ENCODE results near the gene TROAP.
"Not testable (repeated sequence)": the region's sequence is repeated elsewhere in the genome, so short reads cannot be mapped to it uniquely, and the experiment has no call there.

TROAP gene, protein sequence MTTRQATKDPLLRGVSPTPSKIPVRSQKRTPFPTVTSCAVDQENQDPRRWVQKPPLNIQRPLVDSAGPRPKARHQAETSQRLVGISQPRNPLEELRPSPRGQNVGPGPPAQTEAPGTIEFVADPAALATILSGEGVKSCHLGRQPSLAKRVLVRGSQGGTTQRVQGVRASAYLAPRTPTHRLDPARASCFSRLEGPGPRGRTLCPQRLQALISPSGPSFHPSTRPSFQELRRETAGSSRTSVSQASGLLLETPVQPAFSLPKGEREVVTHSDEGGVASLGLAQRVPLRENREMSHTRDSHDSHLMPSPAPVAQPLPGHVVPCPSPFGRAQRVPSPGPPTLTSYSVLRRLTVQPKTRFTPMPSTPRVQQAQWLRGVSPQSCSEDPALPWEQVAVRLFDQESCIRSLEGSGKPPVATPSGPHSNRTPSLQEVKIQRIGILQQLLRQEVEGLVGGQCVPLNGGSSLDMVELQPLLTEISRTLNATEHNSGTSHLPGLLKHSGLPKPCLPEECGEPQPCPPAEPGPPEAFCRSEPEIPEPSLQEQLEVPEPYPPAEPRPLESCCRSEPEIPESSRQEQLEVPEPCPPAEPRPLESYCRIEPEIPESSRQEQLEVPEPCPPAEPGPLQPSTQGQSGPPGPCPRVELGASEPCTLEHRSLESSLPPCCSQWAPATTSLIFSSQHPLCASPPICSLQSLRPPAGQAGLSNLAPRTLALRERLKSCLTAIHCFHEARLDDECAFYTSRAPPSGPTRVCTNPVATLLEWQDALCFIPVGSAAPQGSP

DNA sequence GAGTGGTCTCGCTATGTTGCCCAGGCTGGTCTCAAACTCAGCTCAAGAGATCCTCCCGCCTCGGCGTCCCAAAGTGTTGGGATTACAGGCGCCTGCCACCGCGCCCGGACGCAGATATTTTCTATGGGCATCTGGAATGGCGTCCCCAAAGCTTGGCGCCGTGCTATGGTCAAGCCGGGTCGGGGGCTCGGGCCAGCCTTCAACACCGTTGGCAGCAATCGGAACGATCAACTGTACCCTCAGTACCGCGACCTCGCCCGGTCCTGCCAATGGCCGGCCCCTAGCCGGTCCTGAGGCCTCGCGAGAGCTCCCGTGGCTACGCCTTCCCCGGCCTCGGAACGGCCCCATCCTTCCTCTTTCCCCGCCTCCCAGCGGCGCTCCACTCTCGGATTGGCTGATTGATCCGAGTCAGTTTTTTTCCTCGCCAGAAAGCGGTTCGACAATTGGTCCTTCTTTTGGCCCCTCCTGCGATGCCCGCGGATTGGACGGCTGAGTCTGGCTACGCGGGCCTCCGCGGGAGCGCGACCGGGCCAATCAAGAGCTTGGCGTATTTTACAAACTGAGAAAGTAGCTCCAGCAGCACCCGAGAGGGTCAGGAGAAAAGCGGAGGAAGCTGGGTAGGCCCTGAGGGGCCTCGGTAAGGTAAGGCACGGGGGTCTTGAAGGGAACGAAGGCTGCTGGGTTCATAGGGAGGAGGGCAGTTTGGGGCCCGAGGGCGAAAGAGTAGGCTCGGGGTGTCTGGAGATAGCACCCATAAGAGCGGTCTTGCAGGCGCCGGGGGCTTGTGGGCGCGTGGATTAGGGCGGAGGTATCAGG lies at the start of gene TROAP:
Gene TROAP (plus strand): TSS at position 548 of the 816 bp plus-strand sequence. CDS start 354 bp downstream, outside the sequence.
- DNase-seq (ENCODE audit: low spot score), result peak; percentile 99

DNA sequence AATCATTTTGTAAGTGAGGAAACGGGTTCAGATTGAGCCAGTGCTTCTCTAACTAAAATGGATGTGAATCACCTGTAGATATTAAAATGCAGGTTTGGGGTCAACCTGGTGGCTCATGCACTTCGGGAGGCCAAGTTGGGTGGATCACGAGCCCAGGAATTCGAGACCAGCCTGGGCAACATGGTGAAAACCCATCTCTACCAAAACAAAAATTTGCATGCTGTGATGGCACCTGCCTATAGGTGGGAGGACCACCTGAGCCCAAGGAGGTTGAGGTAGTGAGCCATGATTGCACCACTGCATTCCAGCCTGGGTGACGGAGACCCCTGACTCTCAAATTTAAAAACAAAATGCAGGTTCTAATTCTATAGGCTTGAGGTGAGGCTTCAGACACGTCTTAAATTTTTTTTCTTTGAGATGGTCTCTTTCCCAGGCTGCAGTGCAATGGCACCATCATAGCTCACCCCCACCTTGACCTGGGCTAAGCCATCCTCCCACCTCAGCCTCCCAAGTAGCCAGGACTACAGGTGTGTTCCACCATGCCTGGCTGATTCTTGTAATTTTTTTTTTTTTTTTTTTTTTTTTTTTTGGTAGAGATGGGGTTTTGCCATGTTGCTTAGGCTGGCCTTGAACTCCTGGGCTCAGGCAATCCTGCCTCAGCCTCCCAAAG lies 49.2 kb upstream of the TROAP start:
- DNase-seq (ENCODE audit: low spot score), result no peak

DNA sequence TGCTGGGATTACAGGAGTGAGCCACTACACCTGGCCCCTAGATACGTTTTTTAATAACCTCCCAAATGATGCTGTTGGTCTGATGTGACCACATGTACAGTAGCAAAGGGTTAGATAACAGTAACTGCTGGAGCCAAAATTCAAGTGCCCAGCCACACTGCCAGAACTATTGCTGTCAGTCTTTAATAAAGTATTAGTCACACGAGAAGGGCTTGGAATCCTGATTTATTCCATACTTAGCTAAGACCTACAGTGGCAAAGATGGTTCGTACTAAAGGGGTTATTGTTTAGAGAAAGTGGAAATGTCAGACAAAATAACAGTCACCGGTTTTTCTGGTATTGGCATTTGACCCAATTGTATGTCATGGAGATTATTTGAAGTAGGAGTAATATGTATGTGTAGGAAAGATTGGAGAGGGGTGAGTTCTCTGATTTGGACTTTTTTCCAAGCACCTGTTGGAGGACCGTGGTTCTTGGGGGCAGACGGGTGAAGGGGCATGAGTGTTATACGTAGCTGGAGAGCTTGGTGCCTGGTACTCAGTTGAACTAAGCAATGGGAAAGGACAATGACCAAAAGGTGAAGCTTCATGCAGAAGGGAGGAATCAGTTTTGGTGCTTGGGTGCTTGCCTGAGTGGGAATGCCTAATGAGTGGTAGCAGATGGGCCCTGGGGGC lies 48.5 kb upstream of the TROAP start:
- no peak for DNase-seq (ENCODE audit: low spot score)

DNA sequence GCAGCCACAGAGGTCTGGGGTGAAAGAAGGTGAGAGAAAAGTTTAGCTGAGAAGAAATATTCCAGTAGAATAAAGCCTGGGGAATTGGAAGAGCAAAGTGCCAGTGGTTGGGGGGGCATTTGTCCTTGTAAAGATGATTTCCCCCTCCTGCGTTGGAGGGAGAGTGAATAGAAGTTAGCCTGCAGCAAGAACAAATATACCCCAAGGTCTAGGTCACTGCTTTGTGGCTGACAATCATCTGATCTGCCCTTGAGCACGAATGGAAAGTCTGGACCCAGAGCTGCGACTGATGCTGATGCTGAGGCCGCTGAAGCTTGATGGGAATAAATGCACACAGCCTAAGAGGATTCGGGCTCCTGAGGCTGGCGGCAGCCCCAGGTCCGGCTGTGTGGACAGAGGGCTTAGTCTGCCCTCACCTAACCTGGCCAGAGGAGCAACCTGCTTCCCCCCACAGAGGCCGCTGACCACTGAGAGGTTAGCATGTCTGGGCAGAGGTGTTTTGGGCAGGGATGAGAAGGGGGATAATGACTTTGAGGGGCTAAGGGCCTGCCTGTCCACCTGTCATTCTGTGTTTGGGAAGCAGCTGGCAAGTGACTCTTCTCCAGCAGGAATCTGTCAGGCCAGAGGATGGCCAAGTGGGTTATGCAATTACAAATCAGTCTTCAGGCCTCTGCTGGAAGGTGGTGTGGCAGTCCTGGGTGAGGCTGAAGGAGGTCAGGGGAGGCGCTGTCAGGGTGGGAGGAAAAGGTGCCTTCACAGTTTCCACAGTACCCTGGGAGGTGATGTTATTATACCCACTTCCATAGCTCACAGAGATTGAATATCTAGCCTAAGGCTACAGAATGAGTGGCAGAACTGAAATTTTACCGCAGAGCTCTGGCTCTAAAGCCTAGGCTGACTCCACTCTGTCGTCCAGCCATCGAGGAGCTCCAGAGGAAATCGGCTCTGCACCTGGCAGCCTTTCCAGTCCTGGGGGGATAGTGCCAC lies 46.5 kb upstream of the TROAP start:
- no peak for DNase-seq (ENCODE audit: low spot score)

DNA sequence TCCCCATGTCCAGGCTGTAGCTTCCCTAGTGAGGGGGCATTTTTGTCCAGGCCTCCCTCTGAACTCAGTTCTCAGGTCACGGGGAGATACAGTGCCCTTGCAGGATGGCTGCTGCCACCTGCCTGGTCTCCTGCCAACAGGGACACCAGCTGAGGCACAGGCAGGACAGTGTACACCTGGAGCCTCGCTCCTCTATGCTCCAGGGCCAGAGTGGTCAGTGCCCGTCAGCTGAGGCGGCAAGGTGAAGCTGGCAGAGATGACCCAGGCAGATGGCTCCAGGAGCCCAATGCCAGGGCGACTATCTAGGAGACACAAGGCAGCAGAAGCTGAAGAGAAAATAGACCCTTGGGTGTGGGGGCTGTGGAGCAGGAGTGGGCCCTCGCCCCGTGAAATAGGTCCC lies 45.6 kb upstream of the TROAP start:
- no peak for DNase-seq (ENCODE audit: low spot score)

DNA sequence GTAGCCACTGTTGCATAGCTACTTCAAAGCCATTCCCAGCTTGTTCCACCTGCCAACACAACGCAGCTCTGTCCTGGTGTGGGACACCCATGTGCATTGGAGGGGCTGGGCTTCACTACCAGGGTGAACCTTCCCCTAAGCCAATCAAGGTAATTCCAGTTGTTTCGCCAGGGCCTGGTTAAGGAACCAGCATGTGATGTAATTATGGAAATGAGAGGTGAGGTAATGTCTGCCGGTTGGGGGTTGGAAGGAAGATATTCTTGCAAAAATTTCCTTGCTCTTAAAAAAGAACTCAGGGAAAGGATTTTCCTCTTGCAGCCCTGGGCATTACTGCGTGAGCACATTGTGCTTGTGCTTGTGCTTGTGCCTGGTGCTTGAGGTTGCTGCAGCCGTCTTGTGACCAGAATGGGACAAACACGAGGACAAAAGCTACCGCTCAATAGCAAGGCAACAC lies 43.3 kb upstream of the TROAP start:
- DNase-seq (ENCODE audit: low spot score), result no peak

DNA sequence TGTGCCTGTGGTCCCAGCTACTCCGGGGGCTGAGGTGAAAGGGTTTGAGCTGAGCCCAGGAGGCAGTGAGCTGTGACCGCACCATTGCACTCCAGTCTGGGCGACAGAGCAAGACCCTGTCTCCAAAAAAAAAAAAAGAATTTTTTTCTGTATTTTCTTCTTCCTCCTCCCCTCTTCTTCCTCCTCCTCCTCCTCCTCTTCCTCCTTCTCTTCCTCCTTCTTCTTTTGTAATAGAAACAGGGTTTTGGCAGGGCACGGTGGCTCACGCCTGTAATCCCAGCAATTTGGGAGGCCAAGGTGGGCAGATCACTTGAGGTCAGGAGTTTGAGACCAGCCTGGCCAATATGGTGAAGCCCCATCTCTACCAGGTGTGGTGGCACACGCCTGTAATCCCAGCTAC lies 42.5 kb upstream of the TROAP start:
- DNase-seq (ENCODE audit: low spot score), result not testable (repeated sequence)

DNA sequence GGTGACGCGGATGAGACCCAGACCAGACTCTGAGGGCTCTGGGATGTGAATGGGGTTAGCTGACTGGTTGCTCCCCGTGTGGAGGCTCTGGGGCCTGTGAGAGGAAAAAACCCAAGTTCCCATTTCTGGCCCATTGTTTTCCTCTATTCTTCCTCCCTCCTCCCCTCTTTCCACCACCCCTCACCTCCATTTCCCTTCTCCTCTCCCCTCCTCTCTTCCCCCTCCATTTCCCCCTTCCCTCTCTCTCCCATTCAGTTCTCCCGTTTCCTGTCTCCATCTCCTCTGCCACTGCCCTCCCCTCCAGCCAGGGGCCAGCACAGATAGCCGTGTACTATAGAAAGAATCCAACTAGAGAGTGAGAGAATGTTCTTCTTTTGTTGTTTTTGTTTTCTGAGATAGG lies 40.8 kb upstream of the TROAP start:
- no peak for DNase-seq (ENCODE audit: low spot score)

DNA sequence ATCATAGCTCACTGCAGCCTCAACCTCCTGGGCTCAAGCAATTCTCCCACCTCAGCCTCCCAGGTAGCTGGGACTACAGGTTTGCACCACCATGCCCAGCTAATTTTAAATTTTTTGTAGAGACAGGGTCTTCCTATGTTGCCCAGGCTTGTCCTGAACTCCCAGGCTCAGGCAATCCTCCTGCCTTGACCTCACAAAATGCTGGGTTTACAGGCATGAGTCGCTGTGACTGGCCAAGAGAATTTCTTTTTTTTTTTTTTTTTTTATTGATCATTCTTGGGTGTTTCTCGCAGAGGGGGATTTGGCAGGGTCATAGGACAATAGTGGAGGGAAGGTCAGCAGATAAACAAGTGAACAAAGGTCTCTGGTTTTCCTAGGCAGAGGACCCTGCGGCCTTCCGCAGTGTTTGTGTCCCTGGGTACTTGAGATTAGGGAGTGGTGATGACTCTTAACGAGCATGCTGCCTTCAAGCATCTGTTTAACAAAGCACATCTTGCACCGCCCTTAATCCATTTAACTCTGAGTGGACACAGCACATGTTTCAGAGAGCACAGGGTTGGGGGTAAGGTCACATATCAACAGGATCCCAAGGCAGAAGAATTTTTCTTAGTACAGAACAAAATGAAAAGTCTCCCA lies 40.2 kb upstream of the TROAP start:
- not testable (repeated sequence) for DNase-seq (ENCODE audit: low spot score)

DNA sequence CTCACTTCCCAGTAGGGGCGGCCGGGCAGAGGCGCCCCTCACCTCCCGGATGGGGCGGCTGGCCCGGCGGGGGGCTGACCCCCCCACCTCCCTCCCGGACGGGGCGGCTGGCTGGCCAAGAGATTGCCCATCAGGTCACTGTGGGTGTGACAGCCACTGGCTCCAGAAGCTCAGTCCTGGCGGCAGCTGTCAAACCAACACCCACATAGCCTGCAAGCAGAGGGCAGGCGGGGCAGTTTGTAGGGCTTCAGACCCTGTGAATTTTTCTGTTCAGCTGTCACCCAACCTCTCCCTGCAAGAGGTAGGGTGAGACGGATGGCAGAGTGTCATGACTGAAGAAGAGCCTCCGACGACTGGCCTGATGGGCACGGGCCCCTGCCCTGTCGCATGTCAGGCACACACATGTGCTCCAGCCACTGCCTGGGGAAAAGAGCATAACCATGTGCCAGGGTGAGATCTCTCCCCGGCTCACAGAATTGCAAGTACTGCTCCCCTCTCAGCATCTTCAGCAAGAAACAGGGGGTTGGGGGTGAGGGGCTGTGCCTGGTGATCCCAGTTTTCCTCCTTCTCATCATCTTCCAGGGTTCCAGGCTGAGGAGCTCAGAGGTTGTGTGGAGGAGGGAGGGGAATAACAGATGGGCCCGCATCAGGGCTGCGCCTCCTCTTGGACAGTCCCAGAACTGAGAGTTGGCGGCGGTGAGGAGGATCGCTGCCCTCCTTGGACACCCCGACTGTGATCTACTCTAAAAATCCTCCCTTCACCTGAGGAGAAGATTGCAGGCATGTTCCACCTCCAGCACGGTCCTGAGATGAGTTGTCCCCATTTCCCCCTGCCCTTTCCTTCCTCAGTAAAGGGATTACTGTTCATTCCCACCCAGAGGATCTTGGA lies 39.3 kb upstream of the TROAP start:
- DNase-seq (ENCODE audit: low spot score), result no peak

DNA sequence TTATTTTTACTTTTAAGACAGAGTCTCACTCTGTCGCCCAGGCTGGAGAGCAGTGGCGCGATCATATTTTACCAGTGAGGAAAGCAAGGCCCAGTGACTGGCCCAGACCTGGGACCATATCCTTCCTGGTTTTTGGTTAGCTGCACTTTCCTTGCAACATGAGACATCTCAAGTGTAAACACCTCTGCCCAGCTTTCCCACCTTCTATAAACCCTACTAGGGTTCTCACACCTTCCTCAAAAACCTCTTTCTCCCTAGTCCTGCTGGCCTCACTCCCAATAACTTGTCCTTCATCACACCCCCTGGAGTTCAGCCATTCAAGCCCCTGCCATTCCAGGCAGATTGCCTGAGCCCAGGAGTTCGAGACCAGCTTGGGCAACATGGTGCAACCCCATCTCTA lies 38.4 kb upstream of the TROAP start:
- DNase-seq (ENCODE audit: low spot score), result no peak

DNA sequence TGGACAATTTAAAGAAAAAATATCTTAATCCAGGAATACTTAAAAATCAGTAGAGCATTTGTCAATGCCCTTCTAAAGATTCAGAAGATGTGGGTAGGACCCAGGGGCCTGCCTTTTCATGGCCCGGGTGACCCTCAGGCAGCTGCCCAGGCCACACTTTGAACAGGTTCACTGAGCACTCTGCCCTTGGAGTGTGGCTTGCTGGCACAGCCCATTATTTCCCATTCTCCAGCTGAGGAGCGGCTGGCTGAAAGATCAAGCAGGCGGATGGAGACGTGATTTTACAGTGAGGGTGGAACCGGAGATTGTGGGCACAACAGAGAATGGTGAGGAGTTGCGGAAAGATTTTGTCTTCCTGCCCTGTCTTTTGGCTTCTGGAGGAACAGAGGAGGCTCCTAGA lies 35.2 kb upstream of the TROAP start:
- no peak for DNase-seq (ENCODE audit: low spot score)

DNA sequence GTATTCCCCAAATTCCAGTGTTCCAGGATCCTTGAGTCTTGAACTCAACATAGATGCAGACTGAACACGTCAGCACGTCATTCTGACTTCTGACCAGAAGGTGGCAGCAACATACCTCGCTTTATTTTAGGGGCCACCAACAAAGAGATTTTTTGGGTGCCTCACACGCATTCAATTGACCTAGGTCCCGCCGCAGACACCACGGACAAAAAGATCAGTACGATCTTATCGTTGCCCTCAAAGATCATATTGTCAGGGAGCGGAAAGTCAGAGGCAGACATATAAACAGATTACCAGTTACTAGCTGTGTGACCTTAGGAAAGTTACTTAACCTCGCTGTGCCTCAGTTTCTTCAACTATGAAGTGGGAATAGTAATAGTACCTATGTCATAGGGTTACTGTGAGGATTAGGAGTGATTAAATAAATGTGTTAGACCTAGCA lies 34.6 kb upstream of the TROAP start:
- DNase-seq (ENCODE audit: low spot score), result peak; percentile 81

DNA sequence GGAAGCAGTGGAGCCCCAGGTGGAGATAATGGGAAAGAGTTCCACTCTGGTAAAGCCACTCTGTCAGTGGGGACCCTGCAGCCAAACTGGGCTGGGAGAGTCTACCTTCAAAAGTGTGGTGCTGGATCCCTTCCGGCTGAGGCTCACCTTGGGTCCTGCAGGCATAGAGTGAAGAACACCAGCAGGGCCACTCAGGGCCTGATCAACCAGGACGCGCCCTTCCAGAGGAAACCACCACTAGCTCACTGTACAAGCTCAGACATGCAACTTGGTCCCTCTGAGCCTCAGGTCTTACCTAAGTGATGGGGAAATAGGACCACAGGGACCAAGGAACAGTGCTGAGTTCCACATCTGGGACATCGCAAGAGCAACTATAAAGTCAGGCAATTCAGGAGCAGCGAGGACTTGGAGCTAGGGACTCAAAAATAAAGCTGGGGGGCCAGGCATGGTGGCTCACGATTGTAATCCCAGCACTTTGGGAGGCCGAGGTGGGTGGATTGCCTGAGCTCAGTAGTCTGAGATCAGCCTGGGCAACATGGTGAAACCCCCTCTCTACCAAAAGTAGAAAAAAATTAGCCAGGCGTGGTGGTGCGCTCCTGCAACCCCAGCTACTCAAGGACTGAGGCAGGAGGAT lies 34.0 kb upstream of the TROAP start:
- no peak for DNase-seq (ENCODE audit: low spot score)

DNA sequence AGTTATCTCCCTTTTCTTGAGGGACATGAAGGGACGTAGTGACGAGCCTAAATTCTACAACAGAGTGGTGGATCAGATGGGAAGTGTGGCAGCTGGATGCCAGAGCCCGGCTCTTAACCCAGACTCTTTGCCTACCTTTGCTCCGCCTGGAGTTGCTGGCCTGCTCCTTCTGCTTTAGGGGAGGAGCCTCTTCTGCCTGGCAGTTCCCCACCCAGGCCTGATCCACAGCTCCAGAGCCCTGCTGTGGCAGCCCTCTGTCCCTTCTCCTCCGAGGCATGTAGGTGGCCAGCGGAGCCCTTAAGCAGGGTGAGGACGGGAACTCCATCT lies 30.4 kb upstream of the TROAP start:
- no peak for DNase-seq (ENCODE audit: low spot score)

DNA sequence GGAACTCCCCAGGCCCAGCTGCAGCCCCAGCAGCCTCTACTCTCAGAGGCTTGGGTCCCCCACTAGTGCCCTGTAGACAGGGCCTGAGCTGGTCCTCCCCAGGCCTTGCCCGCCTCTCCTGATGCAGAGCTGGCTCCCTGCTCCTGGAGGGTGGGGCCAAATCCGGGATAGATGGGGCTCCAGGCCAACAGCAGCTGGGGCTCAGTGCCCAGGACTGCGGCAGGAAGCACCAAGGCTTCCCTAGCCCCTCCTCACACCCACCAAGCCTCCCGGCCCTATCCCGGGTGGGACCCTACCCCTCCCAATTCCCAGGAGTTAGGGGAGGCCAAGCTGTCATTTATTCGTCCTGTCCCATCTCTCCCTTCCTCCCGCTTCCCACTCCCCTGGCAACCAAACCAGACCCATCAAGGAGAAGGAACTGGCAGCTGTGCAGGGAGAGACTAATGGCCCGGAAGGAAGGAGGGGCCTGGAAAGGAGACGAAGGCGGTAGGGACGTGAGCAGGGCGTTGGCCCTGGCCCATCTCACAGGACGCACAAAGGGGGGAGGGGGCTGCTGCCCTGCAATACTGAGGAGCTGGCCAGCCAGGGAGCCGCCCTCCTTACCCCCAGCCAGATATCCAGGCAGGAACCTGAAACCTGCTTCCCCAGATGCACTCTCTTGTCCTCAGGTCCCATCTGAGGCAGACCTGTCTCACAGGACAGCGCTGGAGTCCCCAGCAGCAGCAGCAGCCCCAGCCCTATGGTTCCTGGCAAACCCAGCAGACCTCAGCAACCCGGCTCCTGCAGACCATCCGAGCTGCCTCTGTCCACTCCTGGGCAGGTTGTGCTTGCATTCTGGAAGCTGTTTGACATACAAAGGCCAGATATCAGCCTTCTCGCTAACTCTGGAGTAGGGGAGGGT lies 29.7 kb upstream of the TROAP start:
- no peak for DNase-seq (ENCODE audit: low spot score)
